Measurements from ENCODE around the gene EXOSC10. TPM values are rescaled to one million over a fixed set of nuclear protein-coding genes. Genes with fewer than 3 reads are reported as not detected.
A peak's percentile ranks its signal among the peaks of the same experiment; 100 is the strongest.

The EXOSC10 gene
- total RNA-seq, 4 donors from 2014 or later, result 96.1 to 181 (median 127) TPM

DNA sequence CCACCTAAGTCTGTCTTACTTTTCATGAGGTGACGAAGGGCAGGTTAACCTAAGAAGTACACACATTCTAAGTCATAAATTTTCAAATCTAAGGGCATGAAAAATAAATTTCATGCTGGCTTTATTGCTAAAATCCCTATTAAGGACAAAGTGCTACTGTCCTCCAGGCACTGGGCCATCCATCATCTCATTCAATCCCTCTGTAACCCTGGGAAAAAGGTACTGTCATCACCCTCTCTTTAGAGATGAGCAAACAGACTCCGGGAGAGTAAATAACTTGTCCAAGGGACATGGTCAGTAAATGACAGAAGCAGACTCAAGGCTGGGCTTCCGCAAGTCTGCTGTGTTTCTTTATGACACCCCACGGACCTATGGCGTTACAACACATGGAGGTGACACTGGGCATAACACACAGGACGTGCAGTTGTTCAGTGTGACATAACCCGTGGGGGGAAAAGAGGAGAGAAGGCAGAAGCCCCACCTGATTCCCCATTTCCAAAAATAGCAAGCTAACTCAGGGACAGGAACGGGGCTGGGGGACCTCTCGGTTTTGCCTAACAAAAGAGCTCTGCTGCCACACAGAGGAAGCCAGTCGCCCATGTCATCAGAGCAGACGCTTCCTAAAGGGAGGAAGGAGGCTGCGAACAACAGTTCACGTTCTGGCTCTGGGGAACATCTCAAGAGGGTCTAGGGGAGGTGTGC, 27.3 kb downstream of the EXOSC10 start:
- Histone ChIP-seq H3K36me3 (peaks cover 3 to 100% (median 38%) of the 10 kb centered on the region in 3 donors), H3K27ac (no peak overlapping the region), H3K4me1 (peaks cover 0 to 19% (median 5%) of the 10 kb centered on the region in 4 donors), H3K27me3 (no peaks in the 10 kb centered on the region), H3K4me3 (no peak overlapping the region), H3K9me3 (no peaks in the 10 kb centered on the region)
- WGBS, 2 donors, result 62 to 78% methylated on average over 12 to 13 of the region's 13 CpGs
- DNase-seq (ENCODE audit: low spot score in 2 of 2), result no peak
- no peak for TF ChIP-seq EP300 (IDR thresholded peaks at IDR 0.05)
- TF ChIP-seq POLR2A (IDR thresholded peaks at IDR 0.05), result no peak
- TF ChIP-seq, protein P1, sequence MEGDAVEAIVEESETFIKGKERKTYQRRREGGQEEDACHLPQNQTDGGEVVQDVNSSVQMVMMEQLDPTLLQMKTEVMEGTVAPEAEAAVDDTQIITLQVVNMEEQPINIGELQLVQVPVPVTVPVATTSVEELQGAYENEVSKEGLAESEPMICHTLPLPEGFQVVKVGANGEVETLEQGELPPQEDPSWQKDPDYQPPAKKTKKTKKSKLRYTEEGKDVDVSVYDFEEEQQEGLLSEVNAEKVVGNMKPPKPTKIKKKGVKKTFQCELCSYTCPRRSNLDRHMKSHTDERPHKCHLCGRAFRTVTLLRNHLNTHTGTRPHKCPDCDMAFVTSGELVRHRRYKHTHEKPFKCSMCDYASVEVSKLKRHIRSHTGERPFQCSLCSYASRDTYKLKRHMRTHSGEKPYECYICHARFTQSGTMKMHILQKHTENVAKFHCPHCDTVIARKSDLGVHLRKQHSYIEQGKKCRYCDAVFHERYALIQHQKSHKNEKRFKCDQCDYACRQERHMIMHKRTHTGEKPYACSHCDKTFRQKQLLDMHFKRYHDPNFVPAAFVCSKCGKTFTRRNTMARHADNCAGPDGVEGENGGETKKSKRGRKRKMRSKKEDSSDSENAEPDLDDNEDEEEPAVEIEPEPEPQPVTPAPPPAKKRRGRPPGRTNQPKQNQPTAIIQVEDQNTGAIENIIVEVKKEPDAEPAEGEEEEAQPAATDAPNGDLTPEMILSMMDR (IDR thresholded peaks at IDR 0.05), result no peak

DNA sequence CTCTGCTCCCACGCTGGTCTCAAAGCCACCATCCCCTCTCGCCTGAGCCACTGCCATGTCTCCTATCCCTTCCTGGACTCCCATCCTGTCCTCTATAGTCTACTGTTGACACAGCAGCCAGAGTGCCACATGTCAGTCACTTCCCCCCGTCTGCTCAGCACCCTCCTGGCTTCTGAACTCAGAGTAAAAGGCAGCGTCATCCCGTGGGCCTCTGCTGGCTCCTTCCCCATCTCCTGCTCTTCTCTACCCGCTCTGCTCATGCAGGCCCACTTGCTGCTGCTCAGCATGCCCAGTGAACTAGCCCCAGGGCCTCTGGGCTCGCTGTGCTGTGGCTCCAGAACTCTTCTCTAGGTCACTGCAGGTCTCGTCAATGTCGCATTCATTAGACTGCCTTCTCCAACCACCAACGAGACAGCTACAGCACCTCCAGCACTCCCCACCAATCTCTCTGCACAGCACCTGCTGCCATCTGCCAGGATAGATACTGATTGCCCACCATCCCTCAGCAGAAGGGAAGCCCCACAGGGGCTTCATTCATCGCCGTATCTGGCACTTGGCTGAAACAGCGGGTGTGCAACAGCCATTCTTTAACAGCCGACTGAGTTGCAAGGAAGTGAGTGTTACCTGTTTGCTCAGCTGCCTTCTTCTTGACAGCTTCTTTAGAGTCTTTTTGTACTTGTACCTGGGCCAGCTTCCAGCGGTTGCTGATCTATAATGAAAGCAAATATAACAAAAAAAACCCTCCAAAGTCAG, 28.0 kb downstream of the EXOSC10 start:
- Histone ChIP-seq H3K27me3 (no peaks in the 10 kb centered on the region), H3K9me3 (no peaks in the 10 kb centered on the region), H3K4me1 (peaks cover 0 to 19% (median 5%) of the 10 kb centered on the region in 4 donors), H3K27ac (peak overlapping the region in 1 of 4 donors; percentile 23), H3K36me3 (peaks cover 3 to 100% (median 35%) of the 10 kb centered on the region in 3 donors), H3K4me3 (no peak overlapping the region)
- TF ChIP-seq, protein P1 (IDR thresholded peaks at IDR 0.05), result no peak
- TF ChIP-seq EP300 (IDR thresholded peaks at IDR 0.05) (no peak), POLR2A (IDR thresholded peaks at IDR 0.05) (no peak)
- no peak for DNase-seq (ENCODE audit: low spot score in 2 of 2)
- WGBS, 2 donors, result 75 to 80% methylated on average over 15 of the region's 15 CpGs

DNA sequence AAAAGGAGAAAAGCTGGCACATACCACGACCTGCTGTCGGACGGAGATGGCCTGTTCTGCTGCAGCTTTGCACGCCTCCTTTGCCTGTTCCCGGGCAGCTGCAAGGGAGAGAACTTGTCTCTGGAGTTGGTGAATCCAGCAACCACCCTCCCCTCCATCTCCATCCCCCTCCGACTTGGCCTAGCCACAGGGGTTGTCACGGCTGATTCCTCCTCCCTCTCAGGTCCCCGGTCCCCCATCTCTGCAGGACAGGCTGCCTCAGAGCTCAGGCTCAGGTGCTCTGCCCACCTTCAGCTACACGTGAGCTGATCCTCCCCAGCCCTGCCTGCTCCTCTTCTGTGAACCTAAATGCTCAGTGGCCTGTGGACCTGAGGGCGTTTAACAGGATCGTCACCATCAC, 28.8 kb downstream of the EXOSC10 start:
- no peak overlapping the region for H3K4me3 ChIP-seq
- TF ChIP-seq, protein P1 (IDR thresholded peaks at IDR 0.05), result no peak
- no peak for TF ChIP-seq EP300 (IDR thresholded peaks at IDR 0.05)
- TF ChIP-seq POLR2A (IDR thresholded peaks at IDR 0.05), result no peak
- H3K4me1 ChIP-seq, result peaks cover 0 to 19% (median 5%) of the 10 kb centered on the region in 4 donors
- H3K27ac ChIP-seq, result no peak overlapping the region
- 79 to 92% methylated on average over 11 of the region's 11 CpGs for WGBS, 2 donors
- peaks cover 3 to 100% (median 35%) of the 10 kb centered on the region in 3 donors for H3K36me3 ChIP-seq
- no peaks in the 10 kb centered on the region for H3K27me3 ChIP-seq
- no peaks in the 10 kb centered on the region for H3K9me3 ChIP-seq
- DNase-seq (ENCODE audit: low spot score in 2 of 2), result no peak

DNA sequence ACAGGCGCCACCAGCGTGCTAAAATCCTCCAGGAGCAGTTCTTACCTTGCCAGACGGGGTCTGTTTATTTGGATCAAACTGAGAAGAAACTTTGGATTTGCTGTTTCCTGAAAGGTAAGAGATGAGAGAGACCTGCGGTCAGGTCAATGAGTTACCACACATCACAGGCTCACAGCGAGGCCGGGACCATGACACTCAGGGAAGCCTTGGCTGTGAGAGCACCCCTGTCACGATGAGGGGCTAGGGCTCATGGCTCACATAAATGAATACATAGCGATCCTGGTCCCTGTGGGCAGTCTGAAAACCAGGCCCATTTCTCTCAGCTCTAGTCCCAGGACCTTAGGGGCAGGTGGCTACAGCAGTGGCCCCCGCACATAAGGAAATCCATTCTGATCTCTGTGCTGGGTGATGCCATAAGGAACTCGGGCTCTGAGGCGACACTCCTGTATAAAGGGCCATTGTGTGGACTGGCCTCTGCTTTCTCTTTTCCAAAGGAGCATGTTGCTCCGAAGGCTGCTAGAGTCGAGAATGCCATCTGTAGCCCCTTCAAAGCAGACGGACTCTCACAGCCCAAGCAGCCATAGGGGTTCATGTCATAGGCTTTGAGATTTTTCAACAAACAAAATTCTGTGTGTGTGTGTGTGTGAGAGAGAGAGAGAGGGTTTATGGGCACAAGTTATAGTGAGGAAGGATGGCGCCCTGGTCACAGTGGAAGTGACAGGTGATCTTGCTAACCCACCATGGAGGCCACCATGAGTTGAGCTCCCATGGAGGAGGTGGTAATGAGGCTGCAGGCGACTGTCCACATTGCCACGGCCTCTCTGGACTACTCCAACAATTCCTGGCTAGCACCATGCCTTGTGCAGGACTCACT, 30.8 kb downstream of the EXOSC10 start:
- TF ChIP-seq, protein P1 (IDR thresholded peaks at IDR 0.05), result no peak
- no peak for TF ChIP-seq EP300 (IDR thresholded peaks at IDR 0.05)
- TF ChIP-seq POLR2A (IDR thresholded peaks at IDR 0.05), result no peak
- H3K4me3 ChIP-seq, result no peak overlapping the region
- H3K9me3 ChIP-seq, result no peaks in the 10 kb centered on the region
- peaks cover 0 to 100% (median 18%) of the 10 kb centered on the region in 3 donors for H3K36me3 ChIP-seq
- no peak for DNase-seq (ENCODE audit: low spot score in 2 of 2)
- H3K4me1 ChIP-seq, result peaks cover 0 to 24% (median 5%) of the 10 kb centered on the region in 4 donors
- 71 to 73% methylated on average over 16 to 17 of the region's 17 CpGs for WGBS, 2 donors
- H3K27ac ChIP-seq, result peak overlapping the region in 3 of 4 donors; percentile 60 to 77 (median 70)
- H3K27me3 ChIP-seq, result no peaks in the 10 kb centered on the region
